GM19240 (cell line): ENCODE measurements around the gene FCMR.

Experiments
- DNase-seq: peaks from one replicate; pipeline ENCODE4 v3.0.0; 2011; ENCODE audit warnings: low spot score; ENCODE audit not compliant: insufficient read length

Gene FCMR

DNA sequence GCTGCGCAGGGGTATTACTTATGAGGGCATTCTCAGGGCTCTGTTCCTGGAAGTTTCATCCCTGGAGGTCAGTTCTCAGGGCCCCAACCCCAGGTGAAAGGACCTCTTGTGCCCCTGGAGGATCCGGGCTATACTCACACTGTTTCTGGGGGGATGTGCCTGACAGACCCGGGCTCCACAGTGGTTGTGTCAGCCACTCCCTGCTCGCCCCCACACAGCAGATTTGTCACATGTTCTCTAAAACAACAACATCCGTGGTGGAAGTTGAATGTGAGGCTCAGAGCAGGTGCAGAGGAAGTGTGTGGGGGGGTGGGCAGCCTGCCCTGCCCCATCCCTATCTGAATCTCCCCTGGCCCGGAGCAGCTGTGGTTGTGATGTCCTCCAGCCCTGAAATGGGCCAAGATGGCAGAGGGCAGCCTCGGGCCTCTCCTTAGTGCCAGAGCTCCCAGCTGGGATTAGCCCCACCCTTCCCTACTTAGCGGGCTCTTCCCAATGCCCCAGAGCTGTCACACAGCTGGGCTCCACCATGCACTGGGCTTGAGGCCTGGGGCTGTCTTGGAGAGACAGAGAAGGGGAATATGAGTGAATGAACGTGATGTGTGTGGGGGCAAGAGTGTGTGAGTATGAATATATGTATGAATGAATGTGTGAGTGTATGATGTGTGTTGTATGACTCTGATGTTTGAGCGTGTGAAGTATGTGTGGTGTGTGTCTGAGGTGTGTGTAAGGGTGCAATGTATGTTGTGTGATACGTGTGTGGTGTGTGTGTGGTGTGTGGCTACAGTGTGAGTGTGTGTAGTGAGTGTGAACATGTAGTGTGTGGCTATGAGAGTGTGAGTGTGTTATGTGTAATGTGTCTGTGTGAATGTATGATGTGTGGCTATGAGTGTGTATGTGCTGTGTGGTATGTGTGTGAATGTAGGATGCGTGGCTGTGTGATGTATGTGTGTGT lies 1.5 kb upstream of the FCMR start:
- DNase-seq: peak; percentile 36

DNA sequence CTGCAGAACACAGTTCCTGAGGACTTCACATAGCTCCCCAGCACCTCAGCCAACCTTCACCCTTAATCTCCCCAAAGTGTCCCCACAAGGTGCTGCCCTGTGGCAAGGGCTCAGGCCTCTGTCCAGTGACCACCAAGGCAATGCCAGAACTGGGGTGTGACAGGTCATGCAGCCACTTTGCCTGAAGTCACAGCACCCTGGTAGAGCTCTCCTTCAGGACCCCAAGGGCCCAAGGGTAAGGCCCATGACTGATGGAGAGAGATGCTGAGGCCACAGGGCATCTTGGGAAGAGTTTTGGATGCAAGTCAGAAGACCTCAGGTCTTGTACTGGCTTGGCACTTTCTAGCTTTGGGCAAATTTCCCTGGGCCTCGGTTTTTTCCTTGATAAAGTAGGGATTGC lies 783 bp upstream of the FCMR start:
- DNase-seq: no peak

DNA sequence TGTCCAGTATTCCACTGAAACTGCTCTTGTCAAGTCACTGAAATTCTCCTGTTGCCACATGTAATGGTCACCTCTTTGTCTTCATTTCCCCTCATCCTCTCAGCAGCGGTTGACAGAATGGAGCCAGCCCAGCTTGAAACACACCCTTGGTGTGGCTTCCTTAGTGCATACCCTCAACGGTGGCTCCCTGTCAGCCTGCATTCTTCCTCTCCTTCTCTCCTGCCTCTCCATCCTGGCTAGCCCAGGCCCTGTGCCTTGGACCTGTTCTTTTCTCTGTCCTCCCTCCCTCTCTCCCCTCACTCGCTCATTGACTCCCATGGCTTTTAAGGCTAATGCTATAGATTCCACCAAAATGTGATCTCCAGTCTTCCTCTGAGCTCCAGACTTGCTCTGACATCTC lies 3.7 kb downstream of the FCMR start:
- no peak for DNase-seq

DNA sequence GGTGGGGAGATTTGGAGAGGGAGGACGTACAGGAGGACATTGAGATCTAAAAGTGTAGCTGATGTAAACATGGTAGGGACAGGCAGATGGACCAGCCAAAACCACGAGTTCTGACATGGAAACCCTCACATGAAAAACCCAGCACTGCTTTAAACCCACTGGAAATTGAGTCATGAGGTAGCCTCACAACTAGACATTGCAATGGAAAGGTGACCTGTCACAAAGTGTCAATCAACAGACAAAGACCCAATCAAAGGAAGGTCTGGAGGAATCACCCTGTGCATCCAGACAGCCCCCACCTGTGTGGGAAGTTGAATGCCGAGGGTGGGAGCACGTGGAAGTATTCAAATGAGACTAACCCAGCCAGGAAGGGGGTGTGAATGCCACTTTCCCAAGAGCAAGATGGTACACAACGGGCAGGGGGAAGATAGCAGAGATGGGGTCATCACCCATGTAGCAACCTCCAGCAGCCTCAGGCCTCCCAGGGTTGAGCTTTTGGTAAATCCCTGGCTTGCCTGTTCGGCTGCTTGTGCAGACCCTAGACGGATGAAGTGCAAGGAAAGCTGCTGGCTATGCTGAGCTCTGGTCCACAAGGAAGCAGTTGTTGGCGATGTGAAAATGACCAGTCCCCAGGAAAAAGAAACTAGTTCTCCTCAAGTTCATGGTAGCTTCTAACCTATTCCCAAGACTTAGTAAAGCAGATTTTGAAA lies 5.6 kb downstream of the FCMR start:
- DNase-seq: no peak

DNA sequence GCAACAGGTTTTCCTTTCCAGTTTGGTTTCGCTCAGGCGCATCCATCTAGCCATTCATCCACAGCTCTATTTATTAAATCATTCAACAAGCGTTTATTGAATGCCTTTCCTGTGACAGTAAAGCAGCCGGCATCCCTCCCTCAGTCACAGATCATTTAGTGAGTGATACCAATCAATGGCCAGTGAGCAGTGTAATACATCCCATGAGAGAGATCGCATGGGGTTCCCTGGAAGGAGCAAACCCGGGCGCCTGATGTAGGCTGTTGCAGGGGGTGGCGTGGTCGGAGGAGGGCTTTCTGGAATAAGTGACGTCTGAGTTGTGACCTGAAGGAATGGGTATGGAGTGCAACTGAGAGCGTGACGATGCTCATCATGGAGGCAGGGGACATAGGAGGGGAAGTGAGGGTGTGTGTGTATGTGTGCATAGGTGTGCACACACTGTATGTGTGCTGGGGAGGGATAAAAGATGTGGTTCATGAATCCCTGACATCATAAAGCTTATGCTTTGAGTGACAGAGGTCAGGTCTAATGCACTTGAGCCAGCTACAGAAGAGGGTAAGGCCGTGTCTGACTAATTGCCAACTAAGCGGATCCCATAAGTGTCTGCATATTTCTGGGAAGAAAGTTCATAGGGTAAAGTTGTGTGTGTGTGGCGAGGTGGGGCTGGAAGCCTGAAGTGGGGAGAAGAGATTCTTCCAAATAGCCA lies 6.6 kb downstream of the FCMR start:
- DNase-seq: no peak

DNA sequence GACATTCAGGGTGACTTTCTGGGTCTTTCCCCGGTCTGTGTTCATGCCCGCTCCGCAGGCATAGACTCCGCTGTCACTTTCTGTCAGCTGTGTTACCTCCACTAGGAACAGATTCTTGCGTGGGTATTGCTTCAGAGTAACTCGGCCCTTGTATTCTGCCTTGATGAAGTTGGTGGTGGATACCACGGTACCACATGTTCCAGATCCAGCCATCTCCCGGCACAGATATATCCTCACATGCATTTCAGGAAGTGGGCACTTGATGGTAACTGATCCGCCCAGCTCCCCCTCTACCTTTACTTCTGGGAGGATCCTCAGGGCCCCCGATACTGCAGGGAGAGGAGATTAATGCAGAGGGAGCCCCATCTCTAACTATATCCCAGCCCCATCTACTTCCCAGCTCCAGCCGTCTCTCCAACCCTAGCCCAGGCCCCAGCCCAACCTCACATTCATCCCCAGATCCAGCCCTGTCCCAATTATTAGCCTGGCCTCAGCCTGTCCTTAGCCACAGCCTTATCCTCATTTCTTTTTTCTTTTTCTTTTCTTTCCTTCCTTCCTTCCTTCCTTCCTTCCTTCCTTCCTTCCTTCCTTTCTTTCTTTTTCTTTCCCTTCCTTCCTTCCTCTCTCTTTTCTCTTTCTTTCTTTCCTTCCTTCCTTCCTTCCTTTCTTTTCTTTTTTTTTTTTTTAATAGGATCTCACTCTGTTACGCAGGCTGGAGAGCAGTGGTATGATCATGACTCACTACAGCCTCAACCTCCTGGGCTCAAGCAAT lies 7.8 kb downstream of the FCMR start:
- no peak for DNase-seq

DNA sequence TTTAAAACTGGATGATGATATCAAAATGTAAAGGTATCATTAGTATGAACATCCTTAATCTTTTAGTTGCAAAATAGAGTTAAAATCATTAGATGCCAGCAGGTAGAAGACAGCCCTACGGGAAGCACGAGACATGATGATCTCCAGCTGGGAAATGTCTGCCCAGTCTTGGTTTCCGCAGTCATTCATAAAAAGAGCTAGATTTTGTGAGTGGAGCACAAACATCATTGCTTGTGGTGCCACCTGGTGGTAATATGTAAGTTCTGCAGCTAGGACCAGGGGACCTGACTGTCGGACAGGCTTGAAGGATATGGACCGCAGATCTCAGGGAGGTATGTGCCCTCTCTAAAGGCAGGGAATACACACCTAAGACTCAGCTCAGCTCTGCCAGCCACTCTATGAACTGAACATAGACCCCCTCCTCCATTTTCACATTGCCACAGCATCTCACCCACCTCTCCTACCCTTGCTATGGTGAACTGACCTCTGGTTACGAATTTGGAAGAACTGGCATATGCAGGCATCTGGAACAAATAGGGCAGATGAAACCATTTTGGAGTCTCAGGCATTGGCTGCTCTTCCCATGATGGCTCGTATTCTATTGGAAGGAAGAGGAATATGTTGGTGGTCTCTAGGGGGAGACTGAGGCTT lies 9.2 kb downstream of the FCMR start:
- peak; percentile 70 for DNase-seq

DNA sequence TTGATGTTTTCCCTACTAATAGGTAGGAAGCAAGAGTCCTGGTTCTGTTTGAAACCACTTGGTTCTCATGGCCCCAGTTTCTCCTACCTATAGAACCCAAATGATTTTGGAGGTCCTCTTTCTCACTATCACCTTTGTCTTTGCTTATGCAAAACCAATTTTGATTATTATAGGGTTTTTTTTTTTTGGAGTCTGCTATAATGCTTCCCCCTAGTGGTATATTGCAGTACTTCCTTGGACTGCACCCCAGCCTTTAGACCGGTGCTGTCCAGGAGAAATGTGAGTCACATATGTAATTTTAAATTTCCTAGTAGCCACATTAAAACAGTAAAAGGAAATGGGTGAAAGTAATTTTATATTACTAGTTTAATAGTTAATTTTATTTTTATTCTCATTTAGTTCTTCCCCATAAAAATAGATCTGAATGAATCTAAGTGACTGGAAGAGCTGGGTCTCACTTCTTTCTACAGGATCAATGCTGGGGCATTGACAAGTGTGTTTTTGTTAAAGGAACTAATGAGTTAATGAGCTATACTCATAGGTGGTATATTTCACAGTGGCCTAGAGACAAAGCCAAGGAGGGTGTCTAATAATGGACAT lies 10.6 kb downstream of the FCMR start:
- peak; percentile 56 for DNase-seq

DNA sequence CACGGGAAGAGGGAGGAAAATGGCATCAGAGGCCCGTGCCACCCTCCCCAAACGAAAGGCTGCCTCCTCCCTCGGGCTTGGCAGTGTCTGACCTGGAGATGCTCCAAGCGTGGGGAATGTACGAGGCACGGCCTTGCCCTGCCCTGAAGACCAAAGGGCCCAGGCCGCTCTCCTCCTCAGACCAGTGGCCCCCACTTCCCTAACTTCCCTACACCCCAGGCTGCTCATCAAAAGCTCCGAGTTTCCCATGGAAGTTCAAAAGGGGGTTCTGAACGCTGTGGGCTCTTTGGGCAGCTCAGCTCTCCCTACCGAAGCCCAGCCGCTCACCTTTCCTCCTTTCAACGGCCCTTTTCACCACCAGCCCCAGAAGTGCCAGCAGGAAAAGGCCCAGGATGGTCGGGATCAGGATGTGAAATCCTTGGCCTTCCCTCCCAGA lies 11.8 kb downstream of the FCMR start:
- DNase-seq: no peak

DNA sequence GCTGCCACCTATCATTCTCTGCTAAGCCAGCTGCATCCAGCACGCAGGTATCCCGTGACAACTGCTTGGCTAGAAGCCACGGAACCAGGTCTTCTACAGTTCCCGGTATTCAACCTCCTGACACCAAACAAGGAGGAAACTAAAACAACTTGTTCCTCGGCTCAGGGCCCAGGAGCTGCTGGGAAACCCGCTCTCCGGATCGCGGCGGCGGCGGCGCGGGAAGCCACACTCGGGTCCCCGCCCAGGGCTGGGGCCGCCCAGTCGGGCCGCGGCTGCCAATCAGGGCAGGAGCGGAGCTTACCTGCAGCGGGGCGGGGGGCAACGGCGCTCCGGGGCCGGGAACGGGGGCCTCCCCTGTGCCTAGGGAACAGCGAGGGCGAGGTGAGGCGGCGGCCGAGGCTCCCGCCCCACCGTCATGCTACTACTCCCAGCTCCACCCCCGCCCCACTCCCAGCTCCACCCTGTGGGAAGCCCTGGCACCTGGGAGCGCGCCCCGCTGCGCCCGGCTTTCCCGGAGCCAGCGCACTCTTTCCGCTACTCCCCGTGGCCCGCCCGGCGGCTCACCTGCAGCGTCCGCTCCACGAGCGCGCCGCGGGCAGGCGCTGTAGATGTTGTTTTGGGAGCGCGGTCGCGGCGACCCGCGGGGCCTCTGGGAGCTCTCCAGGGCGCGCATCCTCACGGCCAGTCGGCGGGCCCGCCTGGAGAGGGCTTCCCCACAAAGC lies 12.4 kb downstream of the FCMR start:
- DNase-seq: no peak

DNA sequence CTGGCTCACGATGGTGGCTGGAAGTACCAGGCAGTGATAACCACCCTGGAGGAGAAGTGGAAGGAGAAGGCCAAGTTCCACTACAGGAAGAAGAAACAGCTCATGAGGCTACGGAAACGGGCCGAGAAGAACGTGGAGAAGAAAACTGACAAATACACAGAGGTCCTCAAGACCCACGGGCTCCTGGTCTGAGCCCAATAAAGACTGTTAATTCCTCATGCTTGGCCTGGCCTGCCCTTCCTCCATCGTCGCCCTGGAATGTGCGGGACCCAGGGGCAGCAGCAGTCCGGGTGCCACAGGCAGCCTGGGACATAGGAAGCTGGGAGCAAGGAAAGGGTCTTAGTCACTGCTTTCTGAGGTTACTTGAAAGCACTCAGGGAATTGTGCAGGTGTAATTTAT lies 13.7 kb downstream of the FCMR start:
- no peak for DNase-seq

DNA sequence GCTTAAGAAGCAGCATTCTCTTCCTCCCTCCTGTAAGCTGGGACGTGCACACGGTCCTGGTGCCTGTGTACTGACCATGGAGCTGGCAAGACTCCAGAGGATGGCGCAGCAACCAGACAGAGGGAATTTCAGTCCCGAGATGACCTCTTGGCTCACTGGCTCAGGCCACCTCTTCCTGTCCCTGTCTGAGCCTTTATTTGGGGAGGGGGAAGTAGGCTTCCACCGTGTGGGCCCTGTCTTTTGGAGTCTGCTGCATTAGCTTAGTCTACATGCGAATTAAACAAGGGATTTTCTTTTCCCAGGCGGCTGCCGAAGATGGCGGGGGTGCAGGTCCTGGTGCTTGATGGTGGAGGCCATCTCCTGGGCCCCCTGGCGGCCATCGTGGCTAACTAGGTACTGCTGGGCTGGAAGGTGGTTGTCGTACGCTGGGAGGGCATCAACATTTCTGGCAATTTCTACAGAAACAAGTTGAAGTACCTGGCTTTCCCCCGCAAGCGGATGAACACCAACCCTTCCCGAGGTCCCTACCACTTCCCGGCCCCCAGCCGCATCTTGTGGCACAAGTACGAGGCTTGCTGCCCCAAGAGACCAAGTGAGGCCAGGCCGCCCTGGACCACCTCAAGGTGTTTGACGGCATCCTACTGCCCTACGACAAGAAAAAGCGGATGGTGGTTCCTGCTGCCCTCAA lies 14.3 kb downstream of the FCMR start:
- no peak for DNase-seq

DNA sequence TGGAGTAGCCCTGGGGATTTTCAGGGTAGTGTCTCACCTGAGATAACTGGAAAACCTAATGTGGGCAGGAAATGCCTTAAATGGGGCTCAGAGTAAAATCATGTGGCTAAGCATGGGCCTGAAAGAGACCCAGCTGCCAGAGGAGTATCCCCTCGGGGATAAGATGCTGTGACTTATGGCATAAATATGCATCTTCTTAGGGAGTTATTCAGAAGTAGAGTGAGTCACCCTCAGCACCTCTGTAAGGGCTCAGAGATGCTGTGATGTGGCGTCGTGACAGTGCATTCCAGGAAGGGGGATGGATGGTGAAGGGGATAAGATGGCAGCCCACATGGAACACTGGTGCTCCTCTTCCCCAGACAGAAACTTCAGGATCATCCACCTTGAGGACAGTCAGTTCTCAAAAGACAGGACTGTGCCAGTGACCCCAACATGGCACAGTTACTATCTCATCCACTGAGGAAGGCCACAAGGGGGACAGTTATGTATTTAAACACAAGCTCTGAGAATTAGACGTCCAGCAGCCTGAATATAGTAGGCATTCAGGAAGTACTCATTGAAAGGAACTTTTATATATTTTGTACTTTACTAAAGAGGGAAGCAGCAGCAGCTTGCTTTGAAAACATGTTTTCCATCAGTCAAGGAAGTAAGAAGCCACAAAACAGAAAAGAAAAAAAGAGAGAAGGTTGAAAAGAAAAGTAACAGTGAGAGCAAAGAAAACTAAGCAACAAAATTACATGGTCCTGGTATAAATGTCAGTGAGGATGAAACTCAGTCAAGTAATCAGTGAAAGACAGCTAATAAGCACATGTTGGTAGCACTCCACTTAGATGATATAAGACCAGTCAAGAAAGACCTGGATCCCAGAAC lies 16.2 kb downstream of the FCMR start:
- DNase-seq: no peak

DNA sequence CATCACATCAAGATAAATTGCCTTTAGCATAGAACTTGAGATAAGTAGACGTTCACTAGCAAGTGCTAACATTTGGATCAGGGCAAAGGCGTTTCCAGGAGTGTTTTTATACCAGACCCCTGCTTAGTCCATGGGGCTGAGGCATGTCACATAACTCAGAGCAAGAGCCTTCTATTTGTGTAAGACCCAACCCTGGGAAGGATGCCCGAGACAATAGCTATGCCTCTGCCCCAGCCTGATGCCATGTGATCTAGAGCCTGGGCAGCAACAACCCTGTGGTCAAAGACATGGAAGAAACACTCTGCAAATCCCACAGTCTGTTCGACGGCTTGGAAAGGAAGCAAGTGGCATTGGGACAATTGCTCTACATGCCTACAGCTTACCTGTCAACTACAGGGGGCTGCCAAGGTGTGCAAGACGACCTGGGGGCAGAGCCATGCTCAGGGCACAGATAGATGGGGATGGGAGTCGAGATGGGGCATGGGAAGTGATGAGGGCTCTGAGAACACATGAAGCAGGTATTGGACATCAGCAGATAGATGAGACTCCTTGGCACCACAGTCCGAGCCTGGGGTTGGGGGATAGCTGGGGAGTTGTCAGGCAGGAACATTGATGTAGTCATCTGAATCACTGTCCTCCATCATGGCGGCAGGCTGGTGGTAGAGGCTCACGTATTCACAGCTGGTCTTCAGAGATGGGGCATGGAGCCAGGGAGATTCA lies 17.2 kb downstream of the FCMR start:
- no peak for DNase-seq

DNA sequence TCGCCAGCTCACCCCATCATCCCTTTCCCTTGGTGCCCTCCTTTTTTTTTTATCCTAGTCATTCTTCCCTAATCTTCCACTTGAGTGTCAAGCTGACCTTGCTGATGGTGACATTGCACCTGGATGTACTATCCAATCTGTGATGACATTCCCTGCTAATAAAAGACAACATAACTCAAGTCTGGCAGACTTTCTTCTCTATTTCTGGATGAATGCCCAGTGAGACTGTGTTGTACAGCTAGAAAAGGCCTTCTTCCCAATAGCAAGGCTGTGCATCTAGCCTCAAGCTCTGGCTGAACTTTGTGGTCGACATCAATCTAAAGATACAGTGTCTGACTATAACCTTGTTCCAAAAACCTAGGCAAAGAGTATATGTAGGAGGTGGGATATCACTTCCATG lies 18.1 kb downstream of the FCMR start:
- no peak for DNase-seq

DNA sequence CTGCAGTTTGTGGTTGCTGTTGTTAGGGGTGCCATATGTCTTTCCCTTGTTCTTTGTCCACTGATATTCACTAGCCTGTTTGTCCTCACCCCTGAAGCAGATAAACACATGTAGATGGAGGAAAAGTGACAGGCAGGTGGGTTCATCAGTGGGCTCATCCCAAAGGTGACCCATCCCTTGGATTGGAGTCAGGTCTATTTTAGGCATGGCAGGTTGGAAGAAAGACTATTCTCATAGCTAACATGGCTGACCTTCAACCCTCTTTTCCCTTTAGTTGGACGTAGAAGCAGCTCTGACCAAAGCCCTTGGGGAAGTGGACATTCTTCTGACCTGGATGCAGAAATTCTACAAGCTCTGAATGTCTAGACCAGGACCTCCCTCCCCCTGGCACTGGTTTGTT lies 19.0 kb downstream of the FCMR start:
- DNase-seq: no peak

DNA sequence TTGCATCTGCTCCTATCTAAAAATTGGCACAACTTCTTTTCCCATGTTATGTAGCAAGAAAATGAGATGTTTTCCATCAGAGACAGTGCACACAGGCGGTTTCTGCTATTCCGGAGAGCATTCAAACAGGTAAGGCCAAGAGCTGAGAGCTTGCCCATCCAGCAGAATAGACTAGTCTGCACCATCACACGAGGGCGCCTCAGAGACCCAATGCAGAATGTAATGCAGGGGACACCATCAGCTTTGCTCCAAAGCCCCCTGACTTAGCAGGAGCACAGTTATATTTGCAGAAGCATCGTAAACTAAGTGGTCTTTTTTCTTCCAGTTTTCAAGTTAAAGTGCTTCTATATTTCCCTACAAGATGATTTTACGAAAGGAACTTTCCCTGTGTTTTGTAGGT lies 19.8 kb downstream of the FCMR start:
- DNase-seq: no peak

DNA sequence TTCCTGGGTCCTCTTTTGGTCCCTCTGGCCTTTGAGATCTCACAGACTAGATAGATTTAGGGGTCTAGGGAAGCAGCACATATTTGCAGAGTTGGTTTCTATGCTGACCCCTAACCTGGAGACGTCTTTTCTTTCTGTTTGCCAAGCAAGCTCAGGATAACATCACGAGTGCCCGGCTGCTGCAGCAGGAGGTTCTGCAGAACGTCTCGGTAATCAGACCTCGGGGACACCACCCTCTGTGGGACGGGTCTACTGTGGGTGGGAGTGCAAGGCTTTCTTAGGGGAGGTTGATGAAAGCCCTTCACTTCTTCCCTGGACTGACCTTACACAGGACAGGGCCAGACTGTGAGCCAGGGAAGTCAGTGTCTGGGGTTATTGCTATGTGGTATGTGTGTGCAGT lies 21.6 kb downstream of the FCMR start:
- DNase-seq: no peak
